K562 (cell line): ENCODE measurements around the gene ACTR3C. TPM values are rescaled to one million over a fixed set of nuclear protein-coding genes. Genes with fewer than 3 reads are reported as not detected.
A peak's percentile ranks its signal among the peaks of the same experiment; 100 is the strongest.

Source experiments
- BDP1 ChIP-seq: IDR thresholded peaks from 3 replicates; pipeline ENCODE4 v1.6.1; 2011; ENCODE audit not compliant: insufficient read length, insufficient read depth
- CHCHD3 ChIP-seq: fragments of 250-450 bp; sonication (Bioruptor Pico); IDR thresholded peaks from 2 replicates; pipeline ENCODE4 v2.1.2; 2022; ENCODE audit warnings: mild to moderate bottlenecking
- CREB1 ChIP-seq, 2 experiments: sonication (generic) in 1 of 2; formaldehyde crosslinking in 1 of 2; IDR thresholded peaks; 2 replicates each; pipeline versions ENCODE4 v1.6.1 to v1.8.0; 2012 to 2022; ENCODE audit warnings: inconsistent platforms in 1 of 2, mild to moderate bottlenecking in 1 of 2, missing genetic modification reagents in 1 of 2, moderate library complexity in 1 of 2
- ELF2 ChIP-seq: fragments of 250-450 bp; sonication (Bioruptor Pico); IDR thresholded peaks from 2 replicates; pipeline ENCODE4 v1.5.0; 2021; ENCODE audit warnings: mild to moderate bottlenecking
- GTF2E2 ChIP-seq: fragments of 200-800 bp; sonication (Bioruptor generic); IDR thresholded peaks from 2 replicates; pipeline ENCODE4 v1.6.1; 2016; ENCODE audit warnings: missing genetic modification characterization, missing compliant biosample characterization
- HIVEP1 ChIP-seq: fragments of 250-450 bp; sonication (Bioruptor Pico); IDR thresholded peaks from 2 replicates; pipeline ENCODE4 v1.4.0; 2020; ENCODE audit warnings: mild to moderate bottlenecking
- HMG20B ChIP-seq: fragments of 250-450 bp; sonication (Bioruptor Pico); IDR thresholded peaks from 2 replicates; pipeline ENCODE4 v1.5.0; 2021; ENCODE audit warnings: mild to moderate bottlenecking
- MCM3 ChIP-seq: fragments of 450-650 bp; IDR thresholded peaks from 2 replicates; pipeline ENCODE4 v1.6.1; 2016
- NR4A1 ChIP-seq, 2 experiments: fragments of 250-450 bp in 1 of 2; fragments of 450-650 bp in 1 of 2; sonication (Bioruptor Pico) in 1 of 2; IDR thresholded peaks; 2 replicates each; pipeline versions ENCODE4 v1.4.0 to v1.6.1; 2016 to 2020; ENCODE audit warnings: mild to moderate bottlenecking in 2 of 2, missing compliant biosample characterization in 1 of 2, missing genetic modification characterization in 1 of 2, moderate library complexity in 1 of 2
- TAF7 ChIP-seq: fragments of 450-650 bp; IDR thresholded peaks from 2 replicates; pipeline ENCODE4 v1.6.1; 2016; ENCODE audit warnings: missing genetic modification characterization, missing compliant biosample characterization
- TBP ChIP-seq: optimal IDR thresholded peaks from 2 replicates; pipeline ENCODE3; 2011; ENCODE audit warnings: low read depth, low read length, improper control_type of control experiment
- TCF7 ChIP-seq: sonication (generic); IDR thresholded peaks from 2 replicates; pipeline ENCODE4 v1.6.1; 2016; ENCODE audit warnings: antibody characterized with exemption, borderline replicate concordance
- TFAM ChIP-seq: fragments of 250-450 bp; sonication (Bioruptor Pico); conservative IDR thresholded peaks from 2 replicates; pipeline ENCODE4 v1.5.0; 2021; ENCODE audit warnings: mild to moderate bottlenecking, moderate library complexity
- XRCC3 ChIP-seq: fragments of 450-650 bp; IDR thresholded peaks from 2 replicates; pipeline ENCODE4 v1.6.1; 2017; ENCODE audit warnings: mild to moderate bottlenecking, moderate library complexity
- ZBED1 ChIP-seq: IDR thresholded peaks from 2 replicates; pipeline ENCODE4 v1.6.1; 2014
- ZFPM2 ChIP-seq: fragments of 250-450 bp; sonication (Bioruptor Pico); IDR thresholded peaks from 2 replicates; pipeline ENCODE4 v1.5.1; 2022; ENCODE audit warnings: mild to moderate bottlenecking
- ZNF140 ChIP-seq: fragments of 250-450 bp; sonication (Bioruptor Pico); IDR thresholded peaks from 2 replicates; pipeline ENCODE4 v1.8.0; 2021; ENCODE audit warnings: moderate library complexity, mild to moderate bottlenecking, inconsistent platforms
- ZNF785 ChIP-seq: fragments of 250-450 bp; sonication (Bioruptor Pico); IDR thresholded peaks from 2 replicates; pipeline ENCODE4 v1.4.0; 2020; ENCODE audit warnings: mild to moderate bottlenecking
- ZSCAN32 ChIP-seq: fragments of 450-650 bp; formaldehyde crosslinking; IDR thresholded peaks from 2 replicates; pipeline ENCODE4 v1.4.0; 2020; ENCODE audit warnings: mild to moderate bottlenecking, moderate library complexity
- polyA plus RNA-seq, 8 experiments: library from polyadenylated mRNA; depleted of rRNA in 4 of 8; stranded (reverse) in 5 of 8; unstranded in 3 of 8; fragments of >200 nt; fragmentation: Nextera tagmentation in 2 of 8; fragmentation: Illumina TruSeq in 1 of 8; extraction: Ambion mirVana in 2 of 8; extraction: Trizol in 1 of 8; gene quantifications; 2 replicates each; pipeline versions ENCODE4 v1.2.1 to v1.2.3, GENCODE V29; 2011 to 2014; ENCODE audit warnings: inconsistent platforms in 1 of 8, missing spikeins in 1 of 8
- total RNA-seq, 7 experiments: library from RNA; depleted of rRNA in 6 of 7; stranded (reverse); fragments of >200 nt in 6 of 7; fragmentation: Illumina TruSeq in 2 of 7; extraction: Trizol in 2 of 7; gene quantifications; 2 replicates each; pipeline versions ENCODE4 v1.2.1 to v1.2.3, GENCODE V29; 2011 to 2021; ENCODE audit warnings: low replicate concordance in 1 of 7
- TF ChIP-seq, protein P1 (sequence below): fragments of 150-350 bp; conservative IDR thresholded peaks from 2 replicates; pipeline ENCODE4 v1.6.1; 2014; ENCODE audit warnings: low read length
- TF ChIP-seq, protein P2 (sequence below): fragments of 450-650 bp; formaldehyde crosslinking; IDR thresholded peaks from 2 replicates; pipeline ENCODE4 v1.4.0; 2020; ENCODE audit warnings: mild to moderate bottlenecking, moderate library complexity
- TF ChIP-seq, protein P3 (sequence below), 3 experiments: fragments of 200-800 bp in 1 of 3; sonication (Bioruptor generic) in 1 of 3; sonication (generic) in 1 of 3; formaldehyde crosslinking in 1 of 3; IDR thresholded peaks; 2 replicates each; pipeline versions ENCODE4 v1.6.1 to v1.8.0; 2016 to 2022; ENCODE audit warnings: mild to moderate bottlenecking in 2 of 3, missing compliant biosample characterization in 2 of 3, missing genetic modification characterization in 2 of 3, missing genetic modification reagents in 1 of 3
- TF ChIP-seq, protein P4 (sequence below): fragments of 250-450 bp; sonication (Bioruptor Pico); IDR thresholded peaks from 2 replicates; pipeline ENCODE4 v1.8.0; 2022; ENCODE audit warnings: moderate library complexity, mild to moderate bottlenecking, inconsistent platforms

ACTR3C gene
- total and polyA plus RNA-seq, 9 of the 15 experiments (the other 6 are each of a cell fraction or from before 2014, with no cell fraction given), result 9.0 to 35.4 (median 13.3) TPM

DNA sequence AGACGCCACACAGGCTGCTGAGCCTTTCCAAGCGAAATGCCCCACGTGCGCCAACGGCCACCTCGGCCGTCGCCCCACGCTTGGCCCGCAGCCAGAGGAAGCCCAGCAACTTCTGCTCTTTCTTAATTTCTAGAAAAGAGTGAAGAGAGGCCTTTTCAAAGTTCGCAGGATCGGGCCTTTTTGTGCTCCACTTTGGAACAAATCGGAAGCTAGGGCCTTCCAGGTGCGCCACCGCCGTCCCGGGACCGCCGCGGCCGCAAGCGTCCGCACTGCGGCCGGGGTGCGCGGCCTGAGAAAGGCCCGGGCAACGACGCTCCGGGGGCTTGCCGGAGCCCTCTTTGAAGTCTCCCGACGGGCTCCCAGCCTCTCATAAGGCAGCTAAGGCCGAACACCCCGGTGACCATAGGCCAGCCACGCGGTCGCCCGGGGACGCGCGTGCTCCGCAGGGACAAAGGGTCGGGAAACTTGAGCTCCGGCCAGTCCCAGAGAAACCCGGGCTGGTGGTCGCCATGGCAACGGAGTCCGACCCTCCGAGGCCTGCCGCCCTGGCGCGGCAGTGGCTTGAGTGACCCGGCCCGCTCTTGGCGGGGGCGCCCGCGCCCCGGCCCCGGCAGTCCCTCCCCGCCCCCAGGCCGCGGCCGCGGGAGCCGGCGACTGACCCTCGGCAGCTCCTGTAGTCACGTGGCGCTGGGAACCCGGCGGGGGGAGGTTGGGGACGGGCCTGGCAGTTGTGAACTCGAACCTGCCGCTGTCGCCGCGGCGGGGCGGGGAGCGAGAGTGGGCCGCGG lies 44.9 kb upstream of the ACTR3C start, which contains the start of gene REPIN1 (continued):
- TF ChIP-seq ZNF785 (CRISPR knock-in tag), result no peak
- TF ChIP-seq BDP1, result no peak
- TF ChIP-seq TFAM, result no peak
- no peak for TF ChIP-seq TCF7
- TF ChIP-seq TAF7, result no peak
- peak; percentile 71 for TF ChIP-seq NR4A1 (CRISPR knock-in tag; IDR thresholded peaks at IDR 0.05)
- peak; percentile 76 for TF ChIP-seq NR4A1 (tag; IDR thresholded peaks at IDR 0.05)
- TF ChIP-seq ZBED1, result no peak
- no peak for TF ChIP-seq MCM3
- no peak for TF ChIP-seq XRCC3
- peak; percentile 80 for TF ChIP-seq TBP
- TF ChIP-seq, protein P1, sequence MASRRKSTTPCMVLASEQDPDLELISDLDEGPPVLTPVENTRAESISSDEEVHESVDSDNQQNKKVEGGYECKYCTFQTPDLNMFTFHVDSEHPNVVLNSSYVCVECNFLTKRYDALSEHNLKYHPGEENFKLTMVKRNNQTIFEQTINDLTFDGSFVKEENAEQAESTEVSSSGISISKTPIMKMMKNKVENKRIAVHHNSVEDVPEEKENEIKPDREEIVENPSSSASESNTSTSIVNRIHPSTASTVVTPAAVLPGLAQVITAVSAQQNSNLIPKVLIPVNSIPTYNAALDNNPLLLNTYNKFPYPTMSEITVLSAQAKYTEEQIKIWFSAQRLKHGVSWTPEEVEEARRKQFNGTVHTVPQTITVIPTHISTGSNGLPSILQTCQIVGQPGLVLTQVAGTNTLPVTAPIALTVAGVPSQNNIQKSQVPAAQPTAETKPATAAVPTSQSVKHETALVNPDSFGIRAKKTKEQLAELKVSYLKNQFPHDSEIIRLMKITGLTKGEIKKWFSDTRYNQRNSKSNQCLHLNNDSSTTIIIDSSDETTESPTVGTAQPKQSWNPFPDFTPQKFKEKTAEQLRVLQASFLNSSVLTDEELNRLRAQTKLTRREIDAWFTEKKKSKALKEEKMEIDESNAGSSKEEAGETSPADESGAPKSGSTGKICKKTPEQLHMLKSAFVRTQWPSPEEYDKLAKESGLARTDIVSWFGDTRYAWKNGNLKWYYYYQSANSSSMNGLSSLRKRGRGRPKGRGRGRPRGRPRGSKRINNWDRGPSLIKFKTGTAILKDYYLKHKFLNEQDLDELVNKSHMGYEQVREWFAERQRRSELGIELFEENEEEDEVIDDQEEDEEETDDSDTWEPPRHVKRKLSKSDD, result no peak; the same call in 1 of the 2 replicates
- TF ChIP-seq HIVEP1 (CRISPR knock-in tag), result peak; percentile 90
- TF ChIP-seq ELF2, result peak; percentile 68
- TF ChIP-seq, protein P2, sequence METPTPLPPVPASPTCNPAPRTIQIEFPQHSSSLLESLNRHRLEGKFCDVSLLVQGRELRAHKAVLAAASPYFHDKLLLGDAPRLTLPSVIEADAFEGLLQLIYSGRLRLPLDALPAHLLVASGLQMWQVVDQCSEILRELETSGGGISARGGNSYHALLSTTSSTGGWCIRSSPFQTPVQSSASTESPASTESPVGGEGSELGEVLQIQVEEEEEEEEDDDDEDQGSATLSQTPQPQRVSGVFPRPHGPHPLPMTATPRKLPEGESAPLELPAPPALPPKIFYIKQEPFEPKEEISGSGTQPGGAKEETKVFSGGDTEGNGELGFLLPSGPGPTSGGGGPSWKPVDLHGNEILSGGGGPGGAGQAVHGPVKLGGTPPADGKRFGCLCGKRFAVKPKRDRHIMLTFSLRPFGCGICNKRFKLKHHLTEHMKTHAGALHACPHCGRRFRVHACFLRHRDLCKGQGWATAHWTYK (CRISPR knock-in tag), result peak; percentile 93; the same call in 1 of the 2 replicates
- peak; percentile 3; the same call in 1 of the 2 replicates for TF ChIP-seq ZSCAN32 (CRISPR knock-in tag)
- 0 out of 2 replicates have a peak, but pooled peaks have one; percentile 9 for TF ChIP-seq ZFPM2 (CRISPR knock-in tag)
- TF ChIP-seq, protein P3, sequence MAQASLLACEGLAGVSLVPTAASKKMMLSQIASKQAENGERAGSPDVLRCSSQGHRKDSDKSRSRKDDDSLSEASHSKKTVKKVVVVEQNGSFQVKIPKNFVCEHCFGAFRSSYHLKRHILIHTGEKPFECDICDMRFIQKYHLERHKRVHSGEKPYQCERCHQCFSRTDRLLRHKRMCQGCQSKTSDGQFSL (CRISPR knock-in tag; IDR thresholded peaks at IDR 0.05), result no peak
- TF ChIP-seq, protein P3 (tag; IDR thresholded peaks at IDR 0.05), result peak in 1 of 2 experiments; percentile 82; a peak in 2 of 4 replicates
- TF ChIP-seq CREB1 (IDR thresholded peaks at IDR 0.05), result no peak
- no peak; the same call in 1 of the 2 replicates for TF ChIP-seq CREB1 (CRISPR knock-in tag; IDR thresholded peaks at IDR 0.05)
- TF ChIP-seq ZNF140 (CRISPR knock-in tag), result no peak; the same call in 1 of the 2 replicates
- TF ChIP-seq HMG20B (CRISPR knock-in tag), result no peak
- TF ChIP-seq, protein P4, sequence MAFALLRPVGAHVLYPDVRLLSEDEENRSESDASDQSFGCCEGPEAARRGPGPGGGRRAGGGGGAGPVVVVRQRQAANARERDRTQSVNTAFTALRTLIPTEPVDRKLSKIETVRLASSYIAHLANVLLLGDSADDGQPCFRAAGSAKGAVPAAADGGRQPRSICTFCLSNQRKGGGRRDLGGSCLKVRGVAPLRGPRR (CRISPR knock-in tag), result peak; percentile 72; the same call in 1 of the 2 replicates
- no peak; the same call in 1 of the 2 replicates for TF ChIP-seq CHCHD3 (CRISPR knock-in tag)
- TF ChIP-seq GTF2E2 (tag), result peak; percentile 97
